Femur (tissue), 1 donor: Measurements from ENCODE around the gene TNFRSF1B.
A peak's percentile ranks its signal among the peaks of the same experiment; 100 is the strongest.

ENCODE experiments used
- DNase-seq: peaks from one replicate; pipeline ENCODE4 v3.0.0-alpha.2; 2017

The TNFRSF1B gene

DNA sequence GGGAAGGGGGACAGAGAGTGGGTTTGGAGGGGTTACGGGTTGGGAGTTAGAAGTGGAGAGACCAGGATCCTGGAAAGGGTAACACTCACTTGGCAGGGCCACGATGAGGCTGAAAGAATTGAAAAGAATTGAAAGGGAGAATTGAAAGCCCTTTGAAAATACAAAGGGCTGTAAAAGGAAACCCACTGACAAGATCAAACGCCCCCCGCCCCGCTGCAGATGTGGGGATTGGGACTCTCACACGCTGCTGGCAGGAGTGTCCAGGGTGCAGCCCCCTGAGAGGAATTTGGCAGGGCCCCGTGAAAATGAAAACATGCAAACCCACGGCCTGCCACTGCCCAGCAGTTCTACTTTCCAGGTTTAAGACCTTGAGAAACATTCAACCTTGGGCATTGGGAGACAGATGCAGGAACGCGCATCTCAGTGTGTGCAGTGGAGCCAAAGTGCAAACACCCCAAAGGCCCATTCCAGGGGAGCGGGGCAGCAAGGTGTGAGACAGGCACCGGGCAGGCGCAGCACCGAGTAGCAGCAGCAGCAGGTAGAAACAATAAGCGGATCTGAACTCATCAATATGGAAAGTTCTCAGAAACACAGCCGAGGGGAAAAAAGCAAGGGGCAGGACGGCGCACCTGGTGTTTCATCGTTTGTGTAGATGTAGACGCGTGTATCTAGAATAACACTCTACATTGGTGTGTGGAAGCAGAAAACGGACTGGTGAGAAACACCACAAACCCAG lies 8.3 kb upstream of the TNFRSF1B start:
- DNase-seq, result no peak

DNA sequence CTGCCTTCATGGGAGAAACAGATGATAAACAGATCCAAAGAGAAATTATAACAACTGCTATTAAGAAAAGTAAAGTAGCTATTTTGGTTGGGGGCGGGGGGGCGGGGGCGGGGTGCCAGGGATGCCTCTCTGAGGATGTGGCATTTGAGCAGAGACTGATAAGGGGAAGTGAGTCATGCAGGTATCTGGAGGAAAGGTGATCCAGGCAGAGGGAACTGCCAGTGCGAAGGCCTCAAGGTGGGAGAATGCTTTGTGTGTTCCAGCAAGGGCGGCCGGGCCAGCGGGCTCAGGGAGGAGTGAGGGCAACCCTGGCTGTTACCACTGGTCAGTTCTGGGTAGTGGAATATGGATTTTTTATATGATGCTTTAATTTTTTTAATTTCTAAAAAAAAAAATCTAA lies 7.0 kb upstream of the TNFRSF1B start:
- DNase-seq, result no peak

DNA sequence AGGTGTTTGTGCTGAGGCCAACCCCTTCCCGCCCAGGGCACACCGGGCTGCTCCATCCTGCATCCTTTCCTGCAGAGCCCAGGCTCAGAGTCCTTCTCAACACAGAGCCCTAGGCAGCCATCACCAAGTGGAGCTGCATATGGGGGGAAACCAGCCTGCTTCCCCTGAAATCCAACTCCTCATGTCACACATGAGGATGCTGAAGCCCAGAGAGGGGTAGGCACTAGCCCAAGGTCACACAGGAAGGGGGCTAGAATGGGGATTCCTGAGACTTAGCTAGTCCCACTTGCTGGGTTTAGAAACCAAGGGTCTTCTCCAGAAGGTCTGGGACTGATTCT lies 5.5 kb upstream of the TNFRSF1B start:
- no peak for DNase-seq

DNA sequence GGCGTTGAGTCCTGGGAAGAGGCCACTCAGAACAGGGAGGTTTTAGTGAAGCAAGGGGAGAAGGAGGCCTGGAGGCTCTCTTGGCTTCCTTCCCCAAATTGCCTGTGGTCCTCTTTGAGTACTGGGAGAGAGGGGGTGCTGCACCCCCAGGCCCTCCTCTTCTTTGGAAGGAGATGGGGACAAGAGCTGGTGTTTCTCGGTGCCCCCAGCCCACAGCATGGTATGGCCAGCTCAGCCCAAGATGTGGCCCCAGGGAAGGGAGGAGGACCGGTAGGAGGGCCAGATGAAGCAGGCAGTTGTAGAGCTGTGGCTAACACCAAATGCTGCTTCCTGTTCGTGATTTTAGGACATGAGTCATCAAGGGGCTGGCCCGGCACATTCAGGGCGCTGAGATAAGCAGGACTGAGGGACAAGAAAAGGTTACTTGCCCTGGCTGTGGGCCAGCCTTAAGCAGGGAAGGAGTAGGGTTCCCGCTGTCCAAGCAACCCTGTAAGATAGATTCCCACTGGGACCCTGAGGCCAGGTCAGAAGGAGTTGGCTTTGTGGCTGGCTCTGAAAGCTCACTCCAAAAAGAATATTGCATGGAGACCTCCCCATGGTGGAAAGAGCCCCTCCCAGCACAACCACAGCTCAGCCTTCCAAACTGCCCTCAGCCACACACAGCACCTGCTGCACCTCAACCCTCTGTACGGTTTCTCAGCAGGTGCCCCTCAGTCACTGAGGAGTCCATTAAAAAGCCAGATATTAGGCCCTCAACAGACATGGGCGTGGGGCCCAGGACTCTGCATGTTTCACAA lies 4.9 kb upstream of the TNFRSF1B start:
- peak; percentile 75 for DNase-seq

DNA sequence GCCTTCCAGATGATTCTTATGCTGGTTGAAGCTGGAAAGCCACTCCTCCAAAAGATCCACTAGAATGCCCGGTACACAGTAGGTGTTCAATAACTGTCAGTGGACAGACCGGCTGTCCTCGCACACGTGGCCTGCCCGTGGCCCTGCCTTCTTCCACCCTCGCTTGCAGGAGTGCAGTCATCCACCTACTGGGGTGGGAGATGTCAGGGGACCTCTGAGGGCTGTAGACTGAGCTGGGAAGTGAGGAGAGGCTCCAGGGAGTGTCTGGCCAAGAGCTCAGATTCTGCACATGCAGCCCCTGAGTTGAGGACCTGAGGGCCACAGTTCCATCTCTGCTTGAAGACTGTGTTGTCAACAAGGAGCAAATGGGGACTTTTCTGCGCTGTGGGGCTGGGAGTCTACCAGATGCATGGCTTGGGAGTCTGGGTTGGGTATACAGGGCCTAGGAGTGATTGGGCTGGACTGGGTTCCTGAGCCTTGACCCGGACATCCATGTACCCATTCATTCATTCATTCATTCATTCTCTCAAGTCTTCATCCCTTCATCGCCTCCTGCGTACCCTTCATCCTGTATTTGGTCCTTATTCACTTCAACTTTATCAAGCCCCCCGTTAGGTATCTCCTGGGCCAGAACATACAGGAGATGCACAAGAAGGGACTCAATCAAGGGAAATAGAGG lies 4.2 kb upstream of the TNFRSF1B start:
- no peak for DNase-seq

DNA sequence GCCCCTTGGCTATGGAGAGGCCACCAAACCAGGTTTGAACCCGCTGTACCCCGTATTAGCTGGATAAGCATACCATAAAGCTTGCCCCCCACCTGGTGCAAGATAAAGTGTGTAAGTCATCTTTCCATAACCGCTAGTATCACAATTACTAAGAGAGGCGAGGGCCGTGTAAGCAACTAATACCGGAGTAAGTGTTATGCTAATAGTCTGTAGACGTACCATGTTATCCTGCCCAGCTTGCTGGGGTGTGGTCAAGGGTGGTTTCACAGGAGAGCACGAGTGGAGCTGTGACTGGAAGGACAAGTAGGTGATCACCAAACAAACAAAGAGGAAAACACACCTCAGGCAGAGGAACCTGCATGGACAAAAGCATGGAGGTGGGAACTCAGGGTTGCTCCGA lies 3.6 kb upstream of the TNFRSF1B start:
- no peak for DNase-seq

DNA sequence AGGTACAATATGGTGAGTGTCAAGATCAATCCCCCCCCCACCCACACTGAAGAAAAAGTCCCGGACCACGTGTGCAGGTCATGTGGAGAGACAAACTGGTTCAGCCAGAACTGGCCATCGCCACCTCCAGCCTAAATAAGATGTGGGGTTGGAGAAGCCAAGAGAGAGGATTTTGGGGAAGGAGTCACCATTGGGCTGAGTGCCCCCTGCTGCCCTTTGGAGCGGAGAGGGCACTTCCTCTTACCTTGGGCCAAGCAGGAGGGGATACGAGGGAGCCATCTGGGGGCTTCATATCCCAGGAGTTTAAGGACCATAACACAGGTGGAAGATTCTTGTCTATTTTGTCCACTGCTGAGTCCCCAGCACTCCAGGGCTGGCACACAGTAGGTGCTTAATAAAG lies 2.6 kb upstream of the TNFRSF1B start:
- no peak for DNase-seq

DNA sequence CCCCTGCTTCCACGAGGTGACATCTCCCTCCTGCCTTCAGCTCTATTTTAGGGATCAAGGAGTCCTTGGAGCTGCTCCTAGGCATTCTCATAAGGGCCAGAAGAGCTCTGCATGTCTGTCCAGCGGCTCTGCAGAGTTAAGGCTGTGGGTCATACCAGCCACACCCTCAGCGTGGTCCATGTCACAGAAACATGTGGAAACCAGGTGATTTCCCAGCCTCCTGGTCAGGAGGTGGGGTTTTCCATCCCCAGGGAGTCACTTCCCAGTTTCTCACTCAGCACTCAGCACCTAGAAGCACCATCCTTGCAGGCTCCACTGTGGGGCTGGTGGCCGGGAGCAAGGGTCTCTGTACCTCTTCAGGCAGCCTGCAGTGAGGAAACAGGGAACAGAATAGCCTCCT lies 1.4 kb upstream of the TNFRSF1B start:
- DNase-seq, result no peak

DNA sequence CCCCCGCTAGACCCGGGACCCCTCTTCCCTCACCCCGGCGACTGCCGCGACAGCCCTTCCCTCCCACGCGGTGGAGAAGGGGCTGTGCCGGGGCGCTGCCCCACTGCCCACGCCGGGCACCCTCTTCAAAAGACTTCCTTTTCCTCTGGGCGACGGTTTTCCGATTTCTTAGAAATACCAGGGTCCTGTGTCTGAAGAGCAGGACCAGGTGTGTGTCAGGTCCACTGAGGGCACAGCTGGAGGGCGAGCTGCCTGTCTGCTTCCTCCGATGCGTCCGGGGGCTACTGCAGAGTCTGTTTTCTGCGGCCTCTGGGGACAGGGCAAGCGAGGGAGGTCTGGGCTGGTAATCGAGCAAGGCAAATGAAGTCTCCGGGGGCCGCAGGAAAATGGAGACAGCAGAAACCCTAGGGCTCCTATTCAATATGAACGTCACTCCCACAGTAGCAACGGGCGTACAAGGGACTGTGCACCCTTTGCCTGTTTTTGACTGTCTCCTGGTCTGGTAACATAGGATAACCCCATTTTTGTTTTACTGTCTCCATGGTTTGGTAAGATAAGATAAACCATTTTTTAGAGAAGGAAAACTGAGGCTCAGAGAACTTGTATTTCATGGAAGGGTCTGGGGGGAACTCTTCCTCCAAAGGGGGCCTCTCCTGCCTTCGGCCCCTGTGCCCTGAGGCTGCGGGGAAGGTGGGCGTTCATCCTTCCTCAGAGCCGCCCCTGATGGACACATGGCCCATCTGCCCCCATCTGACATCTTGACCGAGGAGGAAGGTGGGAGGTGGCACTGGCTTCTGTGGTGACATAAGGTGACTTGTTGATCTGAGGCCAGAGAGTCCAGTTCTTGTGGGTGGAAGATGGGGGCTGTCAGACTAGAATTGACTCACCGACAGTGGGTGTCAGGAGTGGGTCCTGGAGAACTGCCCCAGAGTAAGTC lies 970 bp downstream of the TNFRSF1B start:
- no peak for DNase-seq

DNA sequence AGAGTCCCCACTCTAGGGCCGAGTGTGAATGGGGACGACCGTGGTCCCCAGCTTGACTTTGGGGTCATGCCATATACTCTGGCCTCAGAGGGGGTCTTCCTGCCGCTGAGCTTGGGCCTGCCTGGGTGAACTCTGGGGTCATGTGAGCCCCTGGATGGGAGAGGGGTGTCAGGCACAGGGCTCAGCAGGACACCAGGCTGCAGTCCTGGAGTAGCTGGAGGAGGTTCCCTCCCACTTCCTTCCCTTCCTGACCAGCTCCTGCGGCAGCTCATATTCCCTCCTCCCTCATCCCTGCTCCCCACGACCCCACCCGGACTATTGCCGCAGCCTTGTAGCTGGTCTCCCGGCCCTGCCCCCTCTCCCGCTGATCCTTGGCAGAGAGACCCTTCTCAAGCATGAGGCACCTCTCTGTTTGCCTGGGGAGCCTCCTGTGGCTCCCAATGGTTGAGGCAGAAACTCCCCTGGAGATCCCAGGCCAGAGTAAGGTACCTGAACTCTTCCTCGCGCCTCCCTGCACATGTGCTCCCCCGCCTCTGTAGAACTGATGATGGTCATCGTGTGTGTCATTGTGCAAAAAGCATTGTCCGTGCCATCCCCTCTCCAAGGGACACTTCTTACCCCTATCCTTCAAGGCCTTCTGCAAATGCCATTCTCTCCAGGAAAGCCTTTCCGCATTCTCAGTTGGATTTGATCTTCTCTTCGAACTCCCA lies 1.8 kb downstream of the TNFRSF1B start:
- no peak for DNase-seq

DNA sequence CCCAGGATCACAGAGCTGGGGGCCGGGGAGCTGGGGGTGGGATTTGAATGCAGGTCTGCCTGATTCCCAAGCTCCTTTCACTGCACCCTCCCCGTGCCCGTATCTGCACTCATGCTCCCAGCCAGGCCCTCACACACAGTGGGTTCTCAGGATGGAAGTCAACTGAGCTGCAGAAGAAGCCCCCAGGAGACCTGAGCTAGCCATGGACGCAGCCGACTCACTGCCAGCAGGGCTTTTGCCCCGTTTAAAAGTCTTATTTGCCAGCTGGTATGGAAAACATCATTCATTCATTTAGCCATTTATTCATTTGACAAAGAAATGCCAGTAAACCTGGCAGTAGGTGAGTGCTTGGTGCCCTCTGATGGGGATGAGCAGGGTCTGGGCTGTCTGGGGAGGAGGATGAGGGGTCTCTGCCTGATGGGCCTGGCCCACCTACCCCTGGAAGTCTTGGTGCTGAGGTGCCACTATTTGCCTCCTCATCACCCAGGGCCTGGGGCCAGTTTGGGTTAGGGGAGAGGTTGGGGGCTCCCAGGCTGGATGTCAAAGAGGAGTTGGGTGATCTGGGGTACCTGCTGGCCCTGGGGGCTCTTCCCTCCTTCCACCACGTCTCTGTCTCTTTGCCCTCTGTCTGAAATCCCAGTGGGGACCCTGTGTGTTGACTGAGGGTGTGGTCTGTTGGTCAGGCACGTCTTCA lies 2.8 kb downstream of the TNFRSF1B start:
- DNase-seq, result no peak

DNA sequence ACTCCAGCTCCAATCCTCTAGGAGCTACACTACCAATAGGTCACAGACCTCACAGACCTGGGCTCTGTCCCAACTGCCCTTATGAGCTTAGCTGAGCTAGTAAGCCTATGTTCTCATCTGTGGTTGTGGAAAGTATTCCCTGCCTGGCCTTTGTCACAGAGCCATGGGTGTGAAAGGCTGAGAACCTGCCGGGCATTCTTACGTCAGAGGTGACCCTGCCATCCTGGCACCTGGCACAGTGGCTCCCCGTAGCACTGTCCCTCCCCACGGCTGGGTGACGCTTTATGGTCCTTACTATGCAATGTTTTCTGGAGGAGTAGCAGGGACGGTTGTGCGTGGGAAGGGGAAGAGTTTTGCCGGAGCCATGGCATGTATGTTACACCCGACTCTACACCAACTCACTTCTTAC lies 3.5 kb downstream of the TNFRSF1B start:
- no peak for DNase-seq

DNA sequence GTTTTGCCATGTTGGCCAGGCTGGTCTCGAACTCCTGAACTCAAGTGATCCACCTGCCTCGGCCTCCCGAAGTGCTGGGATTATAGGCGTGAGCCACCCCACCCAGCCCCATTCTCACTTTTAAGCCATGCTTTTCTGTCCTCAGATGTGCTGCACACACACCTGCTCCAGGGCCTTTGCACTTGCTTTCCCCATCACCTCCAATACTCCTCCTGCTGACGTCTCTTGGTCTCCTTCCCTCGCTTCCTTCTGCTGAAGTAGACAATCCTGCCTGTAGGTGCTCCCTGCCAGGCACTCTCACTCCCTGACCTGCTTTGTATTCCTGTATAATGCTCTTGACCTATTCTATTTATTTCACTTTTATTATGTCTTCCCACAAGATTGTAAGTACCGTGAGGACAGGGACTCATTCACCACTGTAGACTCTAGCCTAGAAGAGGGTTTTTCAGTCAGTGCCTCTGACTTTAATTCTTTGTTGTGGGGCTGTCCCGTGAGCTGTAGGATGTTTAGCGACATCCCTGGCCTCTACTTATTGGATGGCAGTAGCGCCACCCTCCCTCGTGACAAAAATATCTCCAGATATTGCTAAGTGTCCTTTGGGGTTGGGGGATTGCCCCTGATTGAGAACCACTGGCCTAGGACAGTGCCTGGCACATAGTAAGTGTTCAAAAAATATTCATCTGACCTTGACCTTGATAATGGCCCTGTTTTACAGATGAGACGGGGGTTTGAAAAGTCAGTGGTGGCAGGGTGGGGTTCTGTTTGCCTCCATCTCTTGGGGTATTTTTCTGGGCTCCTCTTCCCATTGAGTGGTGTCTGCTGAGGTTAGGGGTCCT lies 4.6 kb downstream of the TNFRSF1B start:
- DNase-seq, result no peak

DNA sequence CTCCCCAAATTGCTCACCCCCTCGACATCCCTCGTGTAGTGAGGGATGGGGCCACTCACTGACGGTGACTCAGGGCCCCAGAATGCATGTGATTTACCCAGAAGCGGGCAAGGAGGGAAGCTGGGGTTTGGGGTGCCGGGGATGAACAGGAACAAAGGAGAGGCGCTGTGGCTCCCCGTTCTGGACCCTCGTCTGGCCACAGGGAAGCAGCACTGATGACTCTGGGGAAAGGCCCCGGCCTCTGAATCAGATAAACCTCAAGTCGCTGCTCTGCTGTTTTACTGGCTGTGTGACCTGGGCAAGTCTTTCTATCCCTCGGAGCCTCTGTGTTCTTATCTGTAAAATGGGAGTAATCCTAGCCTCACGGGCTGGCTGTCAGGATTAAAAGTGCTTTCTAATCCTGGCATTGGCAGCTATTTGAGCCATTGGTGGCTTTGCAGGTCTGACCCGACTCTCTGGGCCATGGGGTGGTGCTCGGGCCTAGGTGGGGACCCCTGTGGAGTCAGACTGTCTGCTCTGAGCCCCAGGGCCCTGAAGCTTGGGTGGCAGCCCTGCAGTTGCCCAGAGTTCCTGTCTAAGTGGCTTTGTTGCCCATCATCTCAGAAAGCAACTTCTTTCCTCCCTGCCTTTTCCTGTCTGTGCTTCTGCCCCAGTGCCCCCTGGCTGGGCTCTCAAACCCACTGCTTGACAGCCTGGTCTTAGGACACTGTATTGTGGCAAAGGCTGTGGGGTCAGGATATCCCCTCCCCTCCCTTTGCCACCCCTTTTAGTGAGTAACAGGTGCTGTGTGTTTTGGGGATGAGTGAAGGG lies 5.5 kb downstream of the TNFRSF1B start:
- DNase-seq, result no peak

DNA sequence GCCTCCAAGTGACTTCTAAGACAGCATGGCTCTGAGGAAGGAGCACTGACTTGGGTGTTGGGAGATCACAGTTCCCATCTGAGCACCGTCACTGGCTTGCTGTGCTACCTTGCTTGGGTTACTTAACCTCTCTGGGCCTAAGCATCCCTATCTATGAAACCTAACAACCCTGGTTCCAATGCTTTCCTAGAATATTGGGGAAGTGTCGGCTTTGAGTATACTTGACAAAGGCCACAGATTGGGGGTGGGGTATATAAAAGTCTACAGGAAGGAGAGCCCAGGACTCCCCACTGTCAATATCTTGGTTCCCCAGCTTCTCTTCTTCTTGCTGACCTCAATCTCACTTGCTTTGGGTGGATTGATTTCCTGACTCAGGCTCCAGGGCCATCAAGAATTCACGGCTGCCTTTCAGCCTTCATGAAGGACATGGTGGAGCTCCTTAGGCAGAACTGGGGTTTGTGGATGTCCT lies 6.3 kb downstream of the TNFRSF1B start:
- DNase-seq, result no peak

DNA sequence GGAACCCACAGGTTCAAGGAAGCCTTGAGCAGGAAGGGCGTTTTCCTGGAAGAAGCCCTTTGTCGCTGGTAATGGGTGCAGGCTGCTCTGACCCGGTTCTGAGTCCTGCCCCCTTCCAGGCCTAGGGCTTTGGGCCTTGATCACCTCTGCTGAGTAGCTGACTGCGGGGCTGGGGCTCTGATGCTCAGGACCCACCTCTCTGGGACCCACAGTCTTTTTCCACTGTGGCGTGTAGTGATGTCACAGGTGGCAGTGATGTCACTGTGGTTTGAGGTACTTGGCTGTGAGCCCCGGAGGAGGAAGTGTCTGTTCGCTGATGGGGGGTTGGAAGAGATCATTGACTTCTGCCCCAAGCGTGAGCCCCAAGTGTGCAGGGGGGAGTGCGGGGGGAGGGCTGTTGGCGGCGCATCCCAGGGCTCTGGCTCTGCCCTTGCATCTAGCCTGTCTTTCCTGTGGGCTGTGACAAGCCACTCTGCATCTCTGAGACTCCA lies 6.9 kb downstream of the TNFRSF1B start:
- peak; percentile 68 for DNase-seq

DNA sequence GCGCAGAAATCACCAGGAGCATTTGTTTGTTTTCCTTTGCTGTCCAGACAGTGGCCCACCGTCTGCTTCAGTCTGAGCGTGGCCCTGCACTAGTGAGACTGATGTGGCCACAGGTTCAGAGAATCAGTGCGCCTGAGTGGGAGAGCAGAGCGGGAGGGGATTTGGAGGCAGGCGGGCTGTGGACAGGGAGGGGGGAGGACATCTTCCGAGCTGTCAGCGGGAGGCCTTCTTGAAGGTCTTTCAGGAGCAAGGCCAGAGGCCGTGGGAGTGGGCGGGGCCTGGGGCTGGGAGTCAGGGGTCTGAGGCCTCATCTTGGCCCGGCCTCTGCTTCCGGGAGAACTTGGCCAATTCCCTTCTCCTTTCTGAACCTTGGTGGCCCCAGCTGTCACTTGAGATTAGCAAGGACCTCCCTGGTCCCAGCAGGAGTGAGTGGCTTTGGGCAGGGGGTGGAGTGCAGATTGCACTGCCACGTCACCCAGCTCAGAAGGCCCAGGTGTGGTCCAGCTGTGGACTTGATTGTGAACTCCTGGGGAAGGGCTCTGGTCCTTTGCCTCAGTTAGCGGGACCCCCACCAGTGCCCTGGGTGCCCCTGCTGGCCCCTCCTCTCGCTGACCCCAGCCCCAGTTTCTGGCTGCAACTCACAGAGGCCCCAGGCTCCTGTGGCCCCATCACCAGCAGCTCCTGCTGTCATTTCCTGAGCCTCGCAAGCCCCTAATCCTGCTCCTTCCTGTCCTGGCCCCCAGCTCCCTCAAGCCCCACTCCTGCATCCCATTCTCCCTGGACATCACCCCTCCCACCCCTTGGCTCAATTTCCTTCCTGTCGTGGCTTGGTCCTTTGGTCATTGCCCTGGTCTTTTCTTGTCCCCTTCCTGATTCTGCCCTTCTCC lies 8.4 kb downstream of the TNFRSF1B start:
- DNase-seq, result peak; percentile 62
